Fibroblast of villous mesenchyme (primary cell): Measurements from ENCODE around the gene PIP5K1B. TPM values are rescaled to one million over a fixed set of nuclear protein-coding genes. Genes with fewer than 3 reads are reported as not detected.

ENCODE experiments used
- DNase-seq: peaks from one replicate; pipeline ENCODE4 v3.0.0-alpha.2; 2010; ENCODE audit warnings: low read depth
- H3K4me3 ChIP-seq: 2 replicates; pipeline ENCODE4 v1.5.1; 2011; ENCODE audit warnings: low read depth, mild to moderate bottlenecking, low read length
- total RNA-seq: library from RNA; depleted of rRNA; stranded (reverse); fragments of >200 nt; gene quantifications from 2 replicates; pipeline ENCODE4 v1.2.3, GENCODE V29; 2012
- TF ChIP-seq, protein P1 (sequence below): IDR thresholded peaks from 2 replicates; pipeline ENCODE4 v1.5.1; 2012; ENCODE audit warnings: low read depth, mild to moderate bottlenecking, low read length; ENCODE audit not compliant: insufficient read depth

Gene PIP5K1B
- total RNA-seq, 1 donor: under 0.01 TPM

DNA sequence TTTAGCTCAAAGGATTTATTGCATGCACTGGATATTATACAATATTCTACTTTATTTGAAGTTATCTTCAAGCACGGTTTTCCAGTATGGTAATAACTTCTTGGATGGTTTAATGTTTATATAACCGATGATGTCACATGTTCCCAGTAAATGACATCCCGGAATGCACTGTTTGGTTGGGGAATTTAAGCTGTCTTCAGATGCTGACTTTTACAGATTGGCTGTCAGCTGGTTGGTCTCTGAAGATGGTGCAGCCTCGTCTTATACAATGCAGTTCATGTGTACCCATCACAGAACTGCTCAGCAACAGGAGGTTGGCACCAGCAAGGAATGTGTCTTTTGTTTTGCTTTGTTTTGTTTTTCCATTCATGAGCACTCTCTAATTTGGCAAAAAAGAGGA is 165.0 kb downstream of the PIP5K1B start:
- TF ChIP-seq, protein P1, sequence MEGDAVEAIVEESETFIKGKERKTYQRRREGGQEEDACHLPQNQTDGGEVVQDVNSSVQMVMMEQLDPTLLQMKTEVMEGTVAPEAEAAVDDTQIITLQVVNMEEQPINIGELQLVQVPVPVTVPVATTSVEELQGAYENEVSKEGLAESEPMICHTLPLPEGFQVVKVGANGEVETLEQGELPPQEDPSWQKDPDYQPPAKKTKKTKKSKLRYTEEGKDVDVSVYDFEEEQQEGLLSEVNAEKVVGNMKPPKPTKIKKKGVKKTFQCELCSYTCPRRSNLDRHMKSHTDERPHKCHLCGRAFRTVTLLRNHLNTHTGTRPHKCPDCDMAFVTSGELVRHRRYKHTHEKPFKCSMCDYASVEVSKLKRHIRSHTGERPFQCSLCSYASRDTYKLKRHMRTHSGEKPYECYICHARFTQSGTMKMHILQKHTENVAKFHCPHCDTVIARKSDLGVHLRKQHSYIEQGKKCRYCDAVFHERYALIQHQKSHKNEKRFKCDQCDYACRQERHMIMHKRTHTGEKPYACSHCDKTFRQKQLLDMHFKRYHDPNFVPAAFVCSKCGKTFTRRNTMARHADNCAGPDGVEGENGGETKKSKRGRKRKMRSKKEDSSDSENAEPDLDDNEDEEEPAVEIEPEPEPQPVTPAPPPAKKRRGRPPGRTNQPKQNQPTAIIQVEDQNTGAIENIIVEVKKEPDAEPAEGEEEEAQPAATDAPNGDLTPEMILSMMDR: no peak
- no peak overlapping the region for H3K4me3 ChIP-seq
- no peak for DNase-seq

- no peak overlapping the region for H3K4me3 ChIP-seq
- no peak for DNase-seq
- TF ChIP-seq, protein P1: no peak
Observed at GRCh38 chr9:68871236-68871635, 166.2 kb downstream of the PIP5K1B start.

GRCh38 chr9:68872026-68872501 is 167.0 kb downstream of the PIP5K1B start:
- no peak for DNase-seq
- H3K4me3 ChIP-seq: no peak overlapping the region
- TF ChIP-seq, protein P1: no peak

GRCh38 chr9:68873179-68873578 is 168.1 kb downstream of the PIP5K1B start:
- no peak overlapping the region for H3K4me3 ChIP-seq
- TF ChIP-seq, protein P1: no peak
- no peak for DNase-seq

- H3K4me3 ChIP-seq: no peak overlapping the region
- TF ChIP-seq, protein P1: no peak
- no peak for DNase-seq
Observed at GRCh38 chr9:68876273-68876672, 171.2 kb downstream of the PIP5K1B start.

- no peak for DNase-seq
- TF ChIP-seq, protein P1: no peak
- H3K4me3 ChIP-seq: no peak overlapping the region
Observed at GRCh38 chr9:68876681-68877080, 171.6 kb downstream of the PIP5K1B start.

DNA sequence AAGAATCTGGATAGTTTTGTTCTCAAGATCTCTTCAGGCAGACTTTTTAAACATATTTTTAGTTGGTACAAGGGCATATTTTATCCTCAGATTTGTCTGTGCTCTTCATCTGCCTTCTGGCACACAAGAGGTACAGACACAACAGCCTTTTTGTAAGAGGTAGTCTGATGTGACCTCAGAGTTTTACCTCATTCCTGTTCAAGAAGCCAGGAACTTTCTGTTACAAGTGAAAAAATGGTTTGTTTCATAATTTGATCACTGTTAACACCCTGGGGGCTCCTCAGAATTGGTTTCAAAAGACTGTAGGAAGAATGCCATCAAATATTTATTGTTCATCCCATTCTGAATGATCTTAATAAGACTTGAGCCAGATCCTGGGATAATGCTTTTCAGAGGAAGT is 172.2 kb downstream of the PIP5K1B start:
- H3K4me3 ChIP-seq: no peak overlapping the region
- DNase-seq: no peak
- TF ChIP-seq, protein P1: no peak
